Progenitor cell of endocrine pancreas (in vitro differentiated cells): ENCODE data around the gene ACOD1. TPM values are rescaled to one million over a fixed set of nuclear protein-coding genes. Genes with fewer than 3 reads are reported as not detected.

ENCODE experiments used
- DNase-seq: peaks from one replicate; pipeline ENCODE4 v3.0.0; 2021; ENCODE audit warnings: low spot score; ENCODE audit not compliant: unreplicated experiment
- H3K27ac Mint-ChIP-seq: 2 replicates; pipeline ENCODE4 v1.8.0; 2021; ENCODE audit warnings: mild to moderate bottlenecking, moderate library complexity, mixed read lengths
- H3K27me3 Mint-ChIP-seq: 2 replicates; pipeline ENCODE4 v1.8.0; 2021; ENCODE audit warnings: mixed read lengths
- H3K36me3 Mint-ChIP-seq: 2 replicates; pipeline ENCODE4 v1.8.0; 2022; ENCODE audit warnings: mixed read lengths; ENCODE audit not compliant: insufficient read depth
- H3K4me1 Mint-ChIP-seq: 2 replicates; pipeline ENCODE4 v1.8.0; 2021; ENCODE audit warnings: low read depth, mixed read lengths
- H3K4me3 Mint-ChIP-seq: 2 replicates; pipeline ENCODE4 v1.8.0; 2021; ENCODE audit warnings: low read depth, mild to moderate bottlenecking, moderate library complexity, mixed read lengths
- H3K9me3 Mint-ChIP-seq: 2 replicates; pipeline ENCODE4 v1.8.0; 2021; ENCODE audit warnings: low read depth, mixed read lengths
- CTCF ChIP-seq: fragments of 200-600 bp; sonication (generic); IDR thresholded peaks from one replicate; pipeline ENCODE4 v1.5.0; 2021; ENCODE audit warnings: antibody characterized with exemption, mild to moderate bottlenecking; ENCODE audit not compliant: unreplicated experiment
- total RNA-seq: library from RNA; stranded (reverse); gene quantifications from 2 replicates; pipeline ENCODE4 v1.2.1, GENCODE V29; 2021

The ACOD1 gene
- total RNA-seq, 1 donor from 2014 or later = not detected

GRCh38 chr13:76937281-76937820 is 11.0 kb upstream of the ACOD1 start:
- no peak for DNase-seq
- Mint-ChIP-seq H3K4me1 (no peaks in the 10 kb centered on the region), H3K27me3 (no peaks in the 10 kb centered on the region), H3K9me3 (no peaks in the 10 kb centered on the region), H3K27ac (no peak overlapping the region), H3K4me3 (no peak overlapping the region), H3K36me3 (no peaks in the 10 kb centered on the region)
- TF ChIP-seq CTCF = no peak

GRCh38 chr13:76939215-76939614 is 9.1 kb upstream of the ACOD1 start:
- no peak for TF ChIP-seq CTCF
- Mint-ChIP-seq H3K9me3 (no peaks in the 10 kb centered on the region), H3K36me3 (no peaks in the 10 kb centered on the region), H3K4me3 (no peak overlapping the region), H3K27me3 (no peaks in the 10 kb centered on the region), H3K4me1 (no peaks in the 10 kb centered on the region), H3K27ac (no peak overlapping the region)
- DNase-seq = no peak

GRCh38 chr13:76942363-76942762 is 5.9 kb upstream of the ACOD1 start:
- DNase-seq = no peak
- H3K4me3 Mint-ChIP-seq = no peak overlapping the region
- TF ChIP-seq CTCF = no peak
- H3K27me3 Mint-ChIP-seq = no peaks in the 10 kb centered on the region
- no peaks in the 10 kb centered on the region for H3K9me3 Mint-ChIP-seq
- H3K36me3 Mint-ChIP-seq = no peaks in the 10 kb centered on the region
- H3K4me1 Mint-ChIP-seq = no peaks in the 10 kb centered on the region
- no peak overlapping the region for H3K27ac Mint-ChIP-seq

- no peak for DNase-seq
- Mint-ChIP-seq H3K9me3 (no peaks in the 10 kb centered on the region), H3K27ac (no peak overlapping the region), H3K4me3 (no peak overlapping the region), H3K4me1 (no peaks in the 10 kb centered on the region), H3K36me3 (no peaks in the 10 kb centered on the region), H3K27me3 (no peaks in the 10 kb centered on the region)
- TF ChIP-seq CTCF = no peak
Measured at GRCh38 chr13:76943646-76944045, 4.7 kb upstream of the ACOD1 start.

- TF ChIP-seq CTCF = no peak
- Mint-ChIP-seq H3K27ac (no peak overlapping the region), H3K4me1 (no peaks in the 10 kb centered on the region), H3K36me3 (no peaks in the 10 kb centered on the region), H3K4me3 (no peak overlapping the region), H3K27me3 (no peaks in the 10 kb centered on the region), H3K9me3 (no peaks in the 10 kb centered on the region)
- no peak for DNase-seq
Measured at GRCh38 chr13:76944456-76944855, 3.9 kb upstream of the ACOD1 start.
